Skeletal muscle tissue (tissue), 4 donors: ENCODE data around the gene ARHGEF7. TPM values are rescaled to one million over a fixed set of nuclear protein-coding genes. Genes with fewer than 3 reads are reported as not detected.

Experiments
- H3K27ac ChIP-seq: one replicate; pipeline ENCODE4 v1.7.0; 2013; ENCODE audit warnings: mild to moderate bottlenecking, low read depth, low read length, inconsistent platforms
- H3K27me3 ChIP-seq, 3 donors: one replicate each; pipeline ENCODE4 v1.7.0; 2013; ENCODE audit warnings: low read length in 3 of 3; ENCODE audit not compliant: control insufficient read depth in 3 of 3, insufficient read depth in 3 of 3
- H3K36me3 ChIP-seq, 3 donors: one replicate each; pipeline ENCODE4 v1.7.0; 2013; ENCODE audit warnings: low read length in 3 of 3; ENCODE audit not compliant: control insufficient read depth in 3 of 3, insufficient read depth in 3 of 3
- H3K4me1 ChIP-seq, 3 donors: one replicate each; pipeline ENCODE4 v1.7.0; 2013; ENCODE audit warnings: low read length in 3 of 3, mild to moderate bottlenecking in 3 of 3; ENCODE audit not compliant: control insufficient read depth in 3 of 3, insufficient read depth in 3 of 3
- H3K4me3 ChIP-seq, 3 donors: one replicate each; pipeline ENCODE4 v1.7.0; 2013; ENCODE audit warnings: low read length in 3 of 3
- H3K9ac ChIP-seq, 3 donors: one replicate each; pipeline ENCODE4 v1.7.0; 2013; ENCODE audit warnings: low read length in 3 of 3, mild to moderate bottlenecking in 3 of 3, moderate library complexity in 2 of 3, low read depth in 1 of 3
- H3K9me3 ChIP-seq, 3 donors: one replicate each; pipeline ENCODE4 v1.7.0; 2013; ENCODE audit warnings: low read length in 3 of 3; ENCODE audit not compliant: control insufficient read depth in 3 of 3
- total RNA-seq: library from RNA; depleted of rRNA; stranded (reverse); fragments of >200 nt; gene quantifications from one replicate; pipeline ENCODE4 v1.2.3, GENCODE V29; 2014
- donor health status: Osteomylitis.

Gene ARHGEF7
- total RNA-seq, 1 donor from 2014 or later = 99.7 TPM

GRCh38 chr13:111243981-111244380 lies 128.9 kb downstream of the ARHGEF7 start:
- Histone ChIP-seq H3K9me3 (no peaks in the 10 kb centered on the region), H3K4me3 (no peak overlapping the region), H3K9ac (no peak overlapping the region), H3K36me3 (peaks cover 14 to 22% (median 15%) of the 10 kb centered on the region in 3 donors), H3K27ac (no peak overlapping the region), H3K27me3 (no peaks in the 10 kb centered on the region), H3K4me1 (peaks cover 14 to 24% (median 23%) of the 10 kb centered on the region in 3 donors)

GRCh38 chr13:111245576-111246384 lies 130.7 kb downstream of the ARHGEF7 start:
- no peaks in the 10 kb centered on the region for H3K27me3 ChIP-seq
- no peak overlapping the region for H3K27ac ChIP-seq
- no peaks in the 10 kb centered on the region for H3K9me3 ChIP-seq
- no peak overlapping the region for H3K9ac ChIP-seq
- peaks cover 21 to 40% (median 38%) of the 10 kb centered on the region in 3 donors for H3K4me1 ChIP-seq
- peaks cover 10 to 20% (median 14%) of the 10 kb centered on the region in 3 donors for H3K36me3 ChIP-seq
- no peak overlapping the region for H3K4me3 ChIP-seq

DNA sequence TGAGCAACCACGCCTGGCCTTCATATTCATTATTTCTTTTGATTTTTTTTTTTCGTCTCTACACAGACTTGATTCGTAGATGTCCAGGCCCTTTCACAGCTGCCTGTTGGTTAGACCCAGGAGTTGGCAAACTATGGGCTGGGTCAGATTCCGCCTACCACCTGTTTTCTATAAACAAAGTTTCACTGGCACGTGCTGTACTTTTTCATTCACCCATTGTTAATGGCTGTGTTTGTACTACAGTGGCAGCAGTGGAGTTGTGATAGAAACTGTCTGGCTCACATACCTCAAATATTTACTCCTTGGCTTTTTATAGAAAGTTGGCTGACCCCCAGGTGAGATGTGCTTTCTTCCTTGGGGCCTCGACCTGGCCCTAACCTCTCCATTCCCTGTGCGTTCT lies 132.4 kb downstream of the ARHGEF7 start:
- Histone ChIP-seq H3K36me3 (peaks cover 8 to 20% (median 14%) of the 10 kb centered on the region in 3 donors), H3K9ac (no peak overlapping the region), H3K9me3 (no peaks in the 10 kb centered on the region), H3K4me3 (no peak overlapping the region), H3K27me3 (no peaks in the 10 kb centered on the region), H3K27ac (peak overlapping the region; percentile 75), H3K4me1 (peaks cover 36 to 47% (median 43%) of the 10 kb centered on the region in 3 donors)

GRCh38 chr13:111248822-111249221 lies 133.7 kb downstream of the ARHGEF7 start:
- H3K27me3 ChIP-seq = no peaks in the 10 kb centered on the region
- H3K4me3 ChIP-seq = no peak overlapping the region
- H3K27ac ChIP-seq = peak overlapping the region; percentile 75
- H3K9ac ChIP-seq = peak overlapping the region in 2 of 3 donors; percentile 0 to 15
- H3K9me3 ChIP-seq = no peaks in the 10 kb centered on the region
- peaks cover 46 to 59% (median 54%) of the 10 kb centered on the region in 3 donors for H3K4me1 ChIP-seq
- H3K36me3 ChIP-seq = peaks cover 10 to 22% (median 17%) of the 10 kb centered on the region in 3 donors

DNA sequence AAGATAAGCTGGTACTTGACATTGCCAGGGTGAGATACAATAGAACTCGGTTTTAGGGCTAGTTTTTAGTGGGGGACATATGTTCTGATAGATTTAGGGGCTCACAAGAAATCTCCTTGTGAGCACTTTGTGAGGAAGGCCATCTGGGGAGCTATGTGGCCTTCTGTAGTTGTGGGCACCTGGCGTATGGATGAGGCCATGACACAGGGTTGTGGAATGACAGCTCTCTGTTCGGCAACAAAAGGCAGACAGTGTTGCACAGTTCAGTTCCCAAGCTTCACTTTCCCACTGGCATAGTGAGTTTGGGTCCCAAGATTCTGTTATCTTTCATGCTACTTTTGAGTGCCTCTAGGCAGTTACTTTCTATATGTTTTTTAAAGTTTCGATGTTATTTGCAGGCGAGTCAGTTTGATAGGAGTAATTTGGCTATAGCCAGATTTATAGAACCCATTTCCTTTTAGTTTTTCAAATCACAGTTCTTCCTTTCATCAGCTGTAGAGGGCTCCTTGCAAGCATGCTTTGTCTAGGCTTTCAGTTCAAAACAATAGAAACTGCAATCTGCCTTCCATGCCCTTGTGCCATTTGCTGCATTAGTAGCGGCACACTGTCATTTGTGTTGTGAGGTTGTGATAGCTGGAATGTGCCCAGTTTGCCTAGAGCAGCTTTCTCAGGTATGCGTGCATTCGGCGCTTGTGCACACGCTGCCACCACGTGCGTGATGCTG lies 134.7 kb downstream of the ARHGEF7 start:
- Histone ChIP-seq H3K36me3 (peaks cover 8 to 15% (median 12%) of the 10 kb centered on the region in 3 donors), H3K4me3 (no peak overlapping the region), H3K4me1 (peaks cover 48 to 63% (median 57%) of the 10 kb centered on the region in 3 donors), H3K9ac (peak overlapping the region in 1 of 3 donors; percentile 15), H3K27me3 (no peaks in the 10 kb centered on the region), H3K27ac (peak overlapping the region; percentile 75), H3K9me3 (no peaks in the 10 kb centered on the region)

- H3K36me3 ChIP-seq = peaks cover 2 to 4% (median 4%) of the 10 kb centered on the region in 3 donors
- peaks cover 62 to 75% (median 74%) of the 10 kb centered on the region in 3 donors for H3K4me1 ChIP-seq
- no peaks in the 10 kb centered on the region for H3K27me3 ChIP-seq
- H3K27ac ChIP-seq = no peak overlapping the region
- H3K9ac ChIP-seq = no peak overlapping the region
- no peak overlapping the region for H3K4me3 ChIP-seq
- H3K9me3 ChIP-seq = no peaks in the 10 kb centered on the region
Measured at GRCh38 chr13:111251646-111252445, 136.7 kb downstream of the ARHGEF7 start.

DNA sequence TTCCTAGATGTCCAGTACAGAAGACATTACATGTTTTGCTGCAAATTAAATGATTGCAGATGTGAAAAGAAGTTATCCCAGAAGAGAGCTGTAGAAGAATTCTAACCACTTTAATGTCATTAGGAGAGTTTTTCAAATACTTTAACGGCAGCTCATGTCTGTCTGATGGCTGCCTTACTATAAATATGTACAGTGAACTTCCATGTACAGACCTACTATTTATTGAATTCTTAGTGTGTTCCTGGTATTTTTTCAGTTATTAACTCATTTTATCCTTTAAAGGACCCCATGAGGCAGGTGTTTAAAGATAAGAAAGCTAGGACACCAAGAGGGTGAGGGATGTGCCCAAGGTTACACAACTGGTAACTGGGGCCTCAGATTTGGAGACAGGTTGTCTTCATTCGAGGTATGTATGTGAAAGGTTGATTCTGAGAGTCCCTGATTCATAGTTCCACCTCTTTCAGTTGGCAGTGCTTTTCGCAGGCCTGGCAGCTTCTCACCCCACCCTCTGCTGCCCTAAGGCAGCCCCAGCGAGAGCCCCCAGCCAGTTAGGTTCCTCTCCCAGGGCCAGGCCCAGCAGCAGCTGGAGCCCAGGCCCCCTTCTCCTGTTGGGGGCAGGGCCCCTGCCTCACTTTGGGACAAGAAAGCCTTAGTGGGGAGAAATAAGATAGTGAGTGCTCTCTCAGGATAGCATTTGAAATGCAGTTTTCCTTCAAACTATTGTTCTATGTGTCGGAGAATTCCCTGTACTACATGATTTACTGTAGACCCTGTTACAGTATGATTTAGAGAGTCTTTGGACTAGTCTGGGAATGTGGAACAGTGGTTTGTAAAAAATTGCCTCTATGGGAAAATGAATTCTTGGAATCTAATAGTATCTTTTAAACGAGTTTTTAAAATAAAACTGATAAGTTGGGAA lies 137.6 kb downstream of the ARHGEF7 start:
- peaks cover 4 to 6% (median 5%) of the 10 kb centered on the region in 3 donors for H3K36me3 ChIP-seq

DNA sequence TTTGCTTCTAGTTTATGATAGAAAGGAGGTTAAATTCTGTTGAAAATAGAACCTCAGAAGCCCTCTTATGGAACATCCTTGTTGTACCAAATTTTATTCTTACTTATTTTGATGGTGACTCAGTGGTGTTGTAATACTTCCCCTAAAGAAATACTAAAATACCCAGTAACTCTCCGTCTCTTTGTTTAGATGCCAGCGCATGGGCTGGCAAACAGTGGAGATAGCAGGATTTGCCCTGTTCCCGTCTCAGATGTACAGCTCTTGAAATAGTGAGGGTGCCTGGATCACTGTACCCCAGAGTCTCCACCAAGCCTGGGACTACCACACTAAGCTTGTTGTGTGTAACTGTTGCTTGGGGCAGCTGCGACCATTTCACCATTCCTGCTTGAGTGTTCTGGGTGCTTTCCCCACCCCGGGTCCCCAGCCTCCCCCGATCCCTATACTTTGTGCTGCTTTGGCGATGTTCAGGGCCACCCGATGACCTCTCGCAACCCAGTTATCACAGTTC lies 138.3 kb downstream of the ARHGEF7 start:
- Histone ChIP-seq H3K27ac (peak overlapping the region; percentile 5), H3K36me3 (peaks cover 8 to 12% (median 10%) of the 10 kb centered on the region in 3 donors), H3K9me3 (no peaks in the 10 kb centered on the region), H3K4me1 (peaks cover 51 to 65% (median 60%) of the 10 kb centered on the region in 3 donors), H3K4me3 (no peak overlapping the region), H3K27me3 (no peaks in the 10 kb centered on the region), H3K9ac (no peak overlapping the region)

More for the DNA sequence above, 137.6 kb downstream of the ARHGEF7 start:
- peak overlapping the region; percentile 28 for H3K27ac ChIP-seq
- H3K9ac ChIP-seq = no peak overlapping the region
- no peaks in the 10 kb centered on the region for H3K9me3 ChIP-seq
- H3K27me3 ChIP-seq = no peaks in the 10 kb centered on the region
- H3K4me3 ChIP-seq = no peak overlapping the region
- H3K4me1 ChIP-seq = peaks cover 58 to 72% (median 67%) of the 10 kb centered on the region in 3 donors
